Mesothelial cell of epicardium (in vitro differentiated cells): ENCODE results near the gene VGLL4. TPM values are rescaled to one million over a fixed set of nuclear protein-coding genes. Genes with fewer than 3 reads are reported as not detected.
A peak's percentile ranks its signal among the peaks of the same experiment; 100 is the strongest.

Experiments
- DNase-seq, 2 experiments: peaks; one replicate each; pipeline ENCODE4 v3.0.0; 2021; ENCODE audit warnings: low spot score in 2 of 2; ENCODE audit not compliant: unreplicated experiment in 2 of 2
- H3K27ac Mint-ChIP-seq: 2 replicates; pipeline ENCODE4 v1.8.0; 2021; ENCODE audit warnings: mixed read lengths
- H3K27me3 Mint-ChIP-seq: 2 replicates; pipeline ENCODE4 v1.8.0; 2021; ENCODE audit warnings: low read depth, mixed read lengths
- H3K36me3 Mint-ChIP-seq: 2 replicates; pipeline ENCODE4 v1.8.0; 2021; ENCODE audit warnings: mixed read lengths
- H3K4me1 Mint-ChIP-seq: 2 replicates; pipeline ENCODE4 v1.8.0; 2021; ENCODE audit warnings: mixed read lengths
- H3K4me3 Mint-ChIP-seq: 2 replicates; pipeline ENCODE4 v1.8.0; 2021; ENCODE audit warnings: mild to moderate bottlenecking, moderate library complexity, mixed read lengths
- H3K9me3 Mint-ChIP-seq: 2 replicates; pipeline ENCODE4 v1.8.0; 2021; ENCODE audit warnings: mixed read lengths
- total RNA-seq: library from RNA; stranded (reverse); gene quantifications from 3 replicates; pipeline ENCODE4 v1.2.1, GENCODE V29; 2021
- TF ChIP-seq, protein P1 (sequence below): fragments of 200-600 bp; sonication (generic); IDR thresholded peaks from one replicate; pipeline ENCODE4 v1.5.0; 2021; ENCODE audit warnings: antibody characterized with exemption; ENCODE audit not compliant: unreplicated experiment

Gene VGLL4
- total RNA-seq, 1 donor from 2014 or later, result 140 TPM

DNA sequence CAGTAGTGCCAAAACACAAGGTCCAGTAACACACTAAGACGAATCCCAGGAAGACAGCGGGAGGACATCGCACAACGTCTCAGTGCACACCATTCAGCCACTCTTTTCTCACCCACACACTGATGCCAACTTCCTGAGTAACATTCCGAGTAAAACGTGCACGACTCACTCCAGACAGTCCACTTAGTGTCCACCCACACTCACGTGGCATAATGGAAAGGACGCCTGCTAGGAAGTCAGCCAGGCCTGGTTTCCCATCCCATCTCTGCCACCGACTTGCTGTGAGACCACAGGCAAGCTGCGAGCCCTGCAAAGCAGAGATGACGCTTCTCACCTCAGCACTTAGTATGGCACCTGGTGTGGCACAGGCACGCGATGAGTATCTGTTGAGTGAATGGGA is 36.8 kb upstream of the VGLL4 start:
- Mint-ChIP-seq H3K9me3 (no peaks in the 10 kb centered on the region), H3K36me3 (peaks cover 20% of the 10 kb centered on the region), H3K27me3 (no peaks in the 10 kb centered on the region), H3K4me1 (no peaks in the 10 kb centered on the region), H3K27ac (no peak overlapping the region), H3K4me3 (no peak overlapping the region)
- no peak for DNase-seq
- TF ChIP-seq, protein P1, sequence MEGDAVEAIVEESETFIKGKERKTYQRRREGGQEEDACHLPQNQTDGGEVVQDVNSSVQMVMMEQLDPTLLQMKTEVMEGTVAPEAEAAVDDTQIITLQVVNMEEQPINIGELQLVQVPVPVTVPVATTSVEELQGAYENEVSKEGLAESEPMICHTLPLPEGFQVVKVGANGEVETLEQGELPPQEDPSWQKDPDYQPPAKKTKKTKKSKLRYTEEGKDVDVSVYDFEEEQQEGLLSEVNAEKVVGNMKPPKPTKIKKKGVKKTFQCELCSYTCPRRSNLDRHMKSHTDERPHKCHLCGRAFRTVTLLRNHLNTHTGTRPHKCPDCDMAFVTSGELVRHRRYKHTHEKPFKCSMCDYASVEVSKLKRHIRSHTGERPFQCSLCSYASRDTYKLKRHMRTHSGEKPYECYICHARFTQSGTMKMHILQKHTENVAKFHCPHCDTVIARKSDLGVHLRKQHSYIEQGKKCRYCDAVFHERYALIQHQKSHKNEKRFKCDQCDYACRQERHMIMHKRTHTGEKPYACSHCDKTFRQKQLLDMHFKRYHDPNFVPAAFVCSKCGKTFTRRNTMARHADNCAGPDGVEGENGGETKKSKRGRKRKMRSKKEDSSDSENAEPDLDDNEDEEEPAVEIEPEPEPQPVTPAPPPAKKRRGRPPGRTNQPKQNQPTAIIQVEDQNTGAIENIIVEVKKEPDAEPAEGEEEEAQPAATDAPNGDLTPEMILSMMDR, result no peak

DNA sequence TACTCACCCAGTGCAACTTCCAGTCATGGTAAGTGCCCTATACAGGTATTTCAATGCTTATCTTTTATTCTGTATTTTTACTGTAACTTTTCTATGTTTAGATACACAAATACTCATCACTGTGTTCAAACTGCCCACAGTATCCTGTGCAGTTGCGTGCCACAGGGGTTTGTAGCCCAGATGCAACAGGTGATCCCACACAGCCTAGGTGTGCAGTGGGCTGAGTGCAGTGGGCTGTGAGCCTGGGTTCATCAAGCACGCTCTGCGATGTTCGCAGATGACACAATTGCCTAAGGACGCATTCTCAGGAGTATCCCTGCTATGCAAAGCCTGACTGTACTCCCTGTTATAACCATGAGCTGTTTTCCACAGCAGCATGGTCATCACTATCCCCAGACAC is 36.2 kb upstream of the VGLL4 start:
- no peaks in the 10 kb centered on the region for H3K9me3 Mint-ChIP-seq
- DNase-seq, result no peak
- no peaks in the 10 kb centered on the region for H3K27me3 Mint-ChIP-seq
- H3K36me3 Mint-ChIP-seq, result peaks cover 19% of the 10 kb centered on the region
- H3K4me1 Mint-ChIP-seq, result no peaks in the 10 kb centered on the region
- no peak overlapping the region for H3K4me3 Mint-ChIP-seq
- TF ChIP-seq, protein P1, result no peak
- peak overlapping the region; percentile 67 for H3K27ac Mint-ChIP-seq

DNA sequence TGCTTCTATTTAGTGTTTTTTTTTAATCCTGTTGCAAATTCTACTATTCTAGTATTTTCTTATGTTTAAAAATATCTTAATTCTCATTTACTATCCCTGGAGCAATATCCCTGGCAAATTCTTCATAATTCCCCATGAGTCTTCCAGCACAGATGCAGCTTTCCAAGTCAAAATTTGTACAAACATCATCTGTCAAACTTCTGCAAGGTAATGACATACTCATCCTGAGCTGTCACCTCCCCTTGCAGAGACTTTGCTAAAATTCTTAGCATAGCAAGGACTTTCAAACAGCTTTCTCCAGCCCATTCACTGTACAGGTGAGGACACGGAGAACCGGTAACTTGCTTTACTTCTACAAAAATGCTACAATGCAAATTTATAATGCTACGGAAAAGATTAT is 28.6 kb upstream of the VGLL4 start:
- DNase-seq, result no peak
- Mint-ChIP-seq H3K27ac (peak overlapping the region; percentile 60), H3K4me1 (peaks cover 23% of the 10 kb centered on the region)

DNA sequence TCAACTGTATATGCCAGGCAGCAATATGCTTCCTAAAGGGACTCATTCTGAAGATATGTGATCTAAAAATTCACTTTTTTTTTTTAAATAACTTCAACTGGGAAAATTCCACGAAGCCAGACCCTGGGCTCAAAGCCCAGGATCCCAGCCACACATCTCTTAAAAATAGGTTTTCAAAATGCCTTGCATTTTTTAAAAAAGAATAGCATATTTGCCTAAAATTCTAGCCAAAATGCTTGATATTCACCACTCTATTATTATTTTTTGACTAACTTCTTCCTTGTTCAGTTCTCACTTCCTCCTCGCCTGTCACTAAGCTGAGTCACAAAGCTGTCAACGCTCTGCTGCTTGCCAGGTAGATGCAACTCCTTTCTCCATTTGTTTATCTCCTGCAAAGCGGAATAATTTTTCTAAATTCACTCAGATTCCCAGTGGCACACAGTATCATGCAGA is 28.0 kb upstream of the VGLL4 start:
- Mint-ChIP-seq H3K4me3 (no peak overlapping the region), H3K4me1 (peaks cover 28% of the 10 kb centered on the region), H3K36me3 (peaks cover 3% of the 10 kb centered on the region), H3K27me3 (no peaks in the 10 kb centered on the region), H3K9me3 (no peaks in the 10 kb centered on the region), H3K27ac (peak overlapping the region; percentile 35)
- TF ChIP-seq, protein P1, result no peak
- DNase-seq, result no peak

More for the DNA sequence above, 28.6 kb upstream of the VGLL4 start:
- TF ChIP-seq, protein P1, result no peak
- no peak overlapping the region for H3K4me3 Mint-ChIP-seq
- H3K36me3 Mint-ChIP-seq, result peaks cover 3% of the 10 kb centered on the region
- no peaks in the 10 kb centered on the region for H3K9me3 Mint-ChIP-seq
- no peaks in the 10 kb centered on the region for H3K27me3 Mint-ChIP-seq

DNA sequence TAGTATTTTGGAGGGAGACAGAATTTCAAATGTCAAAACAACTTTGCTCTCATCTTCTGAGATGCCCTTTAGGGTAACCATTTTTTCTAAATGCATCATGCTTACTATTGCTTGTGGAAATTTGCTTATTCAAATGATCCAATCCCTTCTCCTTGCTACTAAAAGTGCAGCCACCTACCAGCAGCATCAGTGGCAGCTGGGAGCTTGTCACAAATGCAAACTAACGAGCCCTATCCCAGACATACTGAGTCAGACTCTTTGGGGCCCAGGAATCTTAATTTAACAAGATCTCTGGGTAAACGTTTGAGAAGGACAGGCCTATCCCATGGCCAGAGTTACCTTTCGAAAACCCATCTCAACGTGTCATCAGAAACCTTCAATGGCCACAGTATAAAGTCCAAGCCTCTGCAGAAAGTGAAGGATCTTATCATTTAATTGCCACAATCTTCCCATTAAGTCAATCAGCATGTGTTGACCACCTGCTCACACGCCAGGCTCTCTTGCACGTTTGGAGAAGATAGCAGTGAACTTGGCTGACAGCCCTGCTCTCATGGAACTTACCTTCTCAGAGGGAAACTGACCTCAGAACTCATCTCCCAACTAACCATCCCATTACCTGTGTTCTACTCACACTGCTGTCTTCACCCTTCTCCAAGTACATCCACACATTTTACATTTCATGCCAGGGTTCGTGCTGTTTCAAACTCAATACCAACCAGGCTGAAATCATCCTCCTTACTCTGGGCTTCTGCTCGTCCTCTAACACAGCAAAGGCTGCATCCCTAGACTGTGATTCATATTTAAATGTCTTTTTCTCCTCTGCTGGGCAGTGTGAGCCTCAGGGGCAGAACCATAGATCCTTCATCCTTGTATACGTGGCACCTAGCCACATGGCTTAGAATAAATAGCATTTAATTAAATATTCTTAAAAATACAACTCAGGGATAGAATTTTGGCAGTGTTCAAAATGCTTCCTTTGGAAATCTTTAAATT is 24.8 kb upstream of the VGLL4 start:
- TF ChIP-seq, protein P1, result no peak
- H3K4me3 Mint-ChIP-seq, result no peak overlapping the region
- H3K27ac Mint-ChIP-seq, result no peak overlapping the region
- peaks cover 4% of the 10 kb centered on the region for H3K36me3 Mint-ChIP-seq
- peaks cover 28% of the 10 kb centered on the region for H3K4me1 Mint-ChIP-seq
- no peaks in the 10 kb centered on the region for H3K27me3 Mint-ChIP-seq
- no peak for DNase-seq
- no peaks in the 10 kb centered on the region for H3K9me3 Mint-ChIP-seq
